HG02759 (cell line): ENCODE measurements around the gene SYNDIG1.

Experiments
- ATAC-seq: cut with Tn5 transposase; IDR thresholded peaks from one replicate; pipeline ENCODE4 v1.9.1; 2021; ENCODE audit warnings: mild to moderate bottlenecking, moderate library complexity; ENCODE audit not compliant: unreplicated experiment

The SYNDIG1 gene

GRCh38 chr20:24519476-24519875, 50.0 kb downstream of the SYNDIG1 start:
- ATAC-seq: no peak

GRCh38 chr20:24521032-24521431, 51.6 kb downstream of the SYNDIG1 start:
- no peak for ATAC-seq

GRCh38 chr20:24522452-24523330, 53.3 kb downstream of the SYNDIG1 start:
- no peak for ATAC-seq

GRCh38 chr20:24523661-24524060, 54.2 kb downstream of the SYNDIG1 start:
- no peak for ATAC-seq

GRCh38 chr20:24528583-24529368, 59.3 kb downstream of the SYNDIG1 start:
- no peak for ATAC-seq

- ATAC-seq: no peak
Measured at GRCh38 chr20:24529369-24529719, 59.9 kb downstream of the SYNDIG1 start.

GRCh38 chr20:24530131-24530680, 60.8 kb downstream of the SYNDIG1 start:
- no peak for ATAC-seq

- no peak for ATAC-seq
Measured at GRCh38 chr20:24531202-24531601, 61.8 kb downstream of the SYNDIG1 start.

- ATAC-seq: no peak
Measured at GRCh38 chr20:24531631-24532419, 62.4 kb downstream of the SYNDIG1 start.

GRCh38 chr20:24533449-24533848, 64.0 kb downstream of the SYNDIG1 start:
- no peak for ATAC-seq

- ATAC-seq: no peak
Measured at GRCh38 chr20:24534282-24534681, 64.9 kb downstream of the SYNDIG1 start.

- ATAC-seq: no peak
Measured at GRCh38 chr20:24535941-24536730, 66.7 kb downstream of the SYNDIG1 start.

- ATAC-seq: no peak
Measured at GRCh38 chr20:24537210-24537609, 67.8 kb downstream of the SYNDIG1 start.

- no peak for ATAC-seq
Measured at GRCh38 chr20:24542721-24543120, 73.3 kb downstream of the SYNDIG1 start.

- ATAC-seq: no peak
Measured at GRCh38 chr20:24543168-24543567, 73.7 kb downstream of the SYNDIG1 start.

GRCh38 chr20:24543741-24544140, 74.3 kb downstream of the SYNDIG1 start:
- ATAC-seq: no peak

GRCh38 chr20:24544371-24544770, 74.9 kb downstream of the SYNDIG1 start:
- no peak for ATAC-seq

- no peak for ATAC-seq
Measured at GRCh38 chr20:24545168-24545567, 75.7 kb downstream of the SYNDIG1 start.

- no peak for ATAC-seq
Measured at GRCh38 chr20:24546232-24546892, 76.9 kb downstream of the SYNDIG1 start.

- no peak for ATAC-seq
Measured at GRCh38 chr20:24547967-24548366, 78.5 kb downstream of the SYNDIG1 start.
